Activated T-cell treated with anti-CD3 and anti-CD28 coated beads for 4 hours (primary cell): ENCODE data around the gene CCNY.

ENCODE experiments used
- DNase-seq: peaks from one replicate; pipeline ENCODE4 v3.0.0-alpha.2; 2020

Gene CCNY

DNA sequence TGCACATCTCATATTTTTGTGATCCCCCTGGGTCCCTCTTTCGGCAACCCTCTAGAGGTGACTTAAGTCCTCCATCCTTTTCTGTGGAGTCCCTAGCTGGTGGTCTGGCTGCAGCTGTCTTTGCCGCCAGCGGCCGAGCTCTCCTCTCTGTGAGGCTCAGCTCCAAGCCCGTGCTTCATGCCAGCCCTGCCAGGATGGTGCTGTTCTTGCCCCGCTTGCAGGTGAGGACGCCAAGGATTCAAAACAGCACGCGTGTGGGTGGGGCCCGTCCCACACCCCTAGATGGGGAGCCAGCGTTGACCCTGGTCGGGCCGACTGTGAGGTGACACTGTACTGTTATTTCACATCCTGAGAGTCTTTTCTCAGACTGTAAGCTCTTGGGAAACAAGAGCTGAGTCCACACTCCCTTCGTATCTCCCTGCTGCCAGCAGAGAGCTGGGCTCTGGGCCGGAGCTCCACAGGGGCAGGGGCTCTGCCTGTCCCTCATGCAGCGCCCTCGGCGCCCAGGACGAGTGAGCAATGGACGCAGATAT lies 232.2 kb downstream of the CCNY start:
- no peak for DNase-seq

DNA sequence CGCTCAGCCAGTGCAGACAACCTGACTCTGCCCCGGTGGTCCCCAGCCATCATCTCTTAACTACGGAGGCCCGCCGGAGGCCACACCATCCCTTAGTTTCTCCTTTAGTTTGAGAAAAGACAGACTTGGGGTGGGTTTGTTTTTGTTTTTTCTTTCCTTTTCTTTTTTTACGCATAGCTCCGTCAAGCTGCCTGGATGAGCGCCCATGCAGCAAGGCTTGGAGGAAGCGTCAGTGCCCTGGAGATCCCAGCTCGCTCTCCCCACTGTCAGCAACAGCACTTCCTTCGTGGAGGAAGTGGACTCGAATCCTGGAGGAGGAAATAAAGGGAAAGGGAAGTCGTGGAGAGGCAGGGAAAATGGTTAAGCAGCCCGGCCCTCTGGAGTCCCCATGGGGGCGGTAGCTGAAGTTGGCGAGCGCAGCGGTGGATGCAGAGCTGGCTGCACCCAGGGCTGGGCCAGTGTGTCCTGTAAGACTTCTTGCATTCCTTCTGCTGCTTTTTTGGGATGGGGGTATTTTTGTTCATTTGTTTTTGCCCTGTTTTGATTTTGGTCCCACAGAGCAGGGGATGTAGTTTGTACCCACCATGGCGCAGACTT lies 232.9 kb downstream of the CCNY start:
- no peak for DNase-seq

DNA sequence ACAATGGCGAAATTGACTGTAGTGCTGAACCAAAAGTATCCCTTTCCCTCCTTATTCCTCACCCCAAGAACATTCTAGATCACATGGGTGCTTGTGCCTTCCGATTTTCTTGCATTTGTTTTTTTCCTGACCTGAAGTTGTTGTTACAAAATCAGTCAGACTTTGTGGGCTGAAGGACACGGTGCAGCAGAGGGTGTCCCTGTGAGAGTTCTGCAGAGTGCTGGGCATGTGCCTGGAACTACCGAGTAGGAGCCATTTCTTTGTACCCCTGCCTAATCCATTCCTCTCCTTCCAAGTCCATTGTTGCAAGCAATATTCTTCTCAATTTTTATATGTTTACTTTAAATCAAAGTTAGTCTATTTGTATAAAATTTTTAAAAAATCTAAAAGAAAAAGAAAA lies 233.5 kb downstream of the CCNY start:
- DNase-seq: no peak

DNA sequence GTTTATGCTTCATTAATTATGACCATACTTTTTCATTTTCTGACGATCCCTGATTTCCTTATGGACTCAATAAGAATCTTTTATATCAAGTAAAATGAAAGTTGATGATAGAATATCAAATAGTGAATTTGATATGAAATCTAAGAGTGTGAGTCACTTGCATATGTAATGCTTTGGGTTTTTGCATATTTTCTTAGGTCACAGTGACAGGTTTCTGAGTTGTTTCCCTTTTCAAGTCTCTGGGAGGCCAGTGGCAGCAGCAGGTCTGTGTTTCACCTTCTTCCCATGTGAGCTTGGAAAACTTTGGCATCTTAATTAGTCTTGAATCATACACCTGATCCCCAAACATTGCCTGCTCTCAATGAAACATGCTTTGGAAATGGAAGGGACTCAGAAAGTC lies 234.1 kb downstream of the CCNY start:
- no peak for DNase-seq

DNA sequence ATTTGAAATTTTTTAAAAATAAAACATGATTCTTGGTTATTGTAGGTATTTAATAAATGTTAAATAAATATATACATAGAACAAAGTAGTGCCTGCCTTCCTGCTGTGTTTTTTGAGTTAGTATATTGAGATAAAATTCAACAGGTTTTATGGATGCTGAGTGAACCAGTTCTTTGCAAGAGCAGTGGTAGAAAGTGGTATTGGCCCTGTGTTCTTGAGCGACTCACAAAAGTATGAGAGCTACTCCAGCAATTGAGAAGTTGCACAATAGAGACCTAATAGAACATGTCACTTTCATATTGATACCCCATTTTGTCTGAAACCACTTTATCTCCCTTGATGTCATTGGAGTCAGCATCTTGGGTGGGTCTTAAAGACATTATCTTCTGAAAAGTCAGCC lies 236.3 kb downstream of the CCNY start:
- DNase-seq: no peak

DNA sequence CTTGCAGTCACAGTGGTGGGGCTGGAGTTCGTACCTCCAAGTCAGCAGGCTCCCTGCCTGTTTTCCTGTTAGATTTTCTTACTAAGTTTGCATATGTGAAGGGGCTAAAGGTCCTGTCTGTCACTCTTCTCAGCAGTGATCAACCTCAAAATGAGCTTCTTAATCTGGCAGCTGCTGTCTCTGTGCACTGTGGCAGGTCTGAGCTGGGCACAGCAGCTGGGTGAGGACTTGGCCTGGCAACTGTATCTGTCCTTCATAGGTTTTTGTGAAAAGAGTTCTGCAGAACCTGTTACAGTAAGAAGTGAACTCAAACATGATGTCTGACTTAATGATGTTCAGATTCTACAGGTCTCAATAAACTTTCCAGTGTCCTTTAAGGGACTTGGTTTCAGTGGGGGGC lies 237.5 kb downstream of the CCNY start:
- no peak for DNase-seq

DNA sequence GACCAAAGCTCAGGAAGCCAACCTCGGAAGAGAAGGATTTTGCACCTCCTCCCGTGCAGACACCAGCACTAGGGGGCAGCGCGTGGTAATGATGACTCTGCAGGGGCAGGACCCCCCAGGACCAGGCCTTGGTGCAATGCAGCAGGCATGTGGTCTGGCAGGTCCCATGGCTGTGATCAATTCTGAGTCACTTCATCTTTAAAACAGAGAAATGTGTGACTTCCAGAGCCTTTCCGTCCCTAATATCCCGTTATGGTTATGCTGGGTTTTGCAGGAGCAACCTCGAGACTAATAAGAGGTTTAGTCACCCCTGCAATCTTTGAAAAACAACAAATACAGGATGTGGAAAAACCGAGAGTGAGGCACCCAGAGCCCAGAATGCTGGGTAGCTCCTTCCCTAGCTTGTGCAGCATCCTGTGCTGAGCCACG lies 238.6 kb downstream of the CCNY start:
- no peak for DNase-seq

DNA sequence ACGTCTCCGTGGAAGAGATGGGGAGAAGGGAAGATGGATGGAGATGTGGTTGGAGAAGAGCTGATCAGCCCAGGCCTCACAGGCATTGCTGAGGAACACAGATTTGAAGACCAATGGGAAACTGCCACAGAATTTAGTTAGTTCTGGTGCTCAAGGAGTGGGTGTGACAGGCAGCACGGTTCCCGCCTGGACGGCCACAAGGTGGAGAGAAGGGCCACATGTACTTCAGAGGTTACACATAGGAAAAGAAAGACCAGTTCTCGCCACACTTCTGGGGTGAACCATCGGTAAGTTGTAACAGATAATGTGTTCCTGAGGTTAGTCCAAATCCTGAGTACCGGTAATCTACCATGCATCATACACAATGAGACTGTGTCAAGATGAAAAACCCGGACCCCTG lies 239.3 kb downstream of the CCNY start:
- DNase-seq: no peak

DNA sequence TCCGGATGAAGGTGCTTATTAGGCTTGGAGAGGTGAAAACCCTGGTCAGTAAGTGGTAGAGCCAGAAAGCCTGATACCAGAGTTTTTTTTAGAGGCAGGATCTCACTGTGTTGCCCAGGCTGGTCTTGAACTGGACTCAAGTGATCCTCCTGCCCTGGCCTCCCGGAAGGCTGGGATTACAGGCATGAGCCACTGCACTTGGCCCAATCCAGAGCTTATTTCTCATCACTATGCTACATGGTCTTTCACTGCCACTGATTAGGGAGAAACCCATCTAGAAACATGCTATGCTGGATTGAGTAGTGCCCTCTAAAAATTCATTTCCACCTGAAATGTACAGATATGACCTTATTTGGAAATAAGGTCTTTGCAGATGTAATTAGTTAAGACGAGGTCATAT lies 240.4 kb downstream of the CCNY start:
- DNase-seq: no peak

DNA sequence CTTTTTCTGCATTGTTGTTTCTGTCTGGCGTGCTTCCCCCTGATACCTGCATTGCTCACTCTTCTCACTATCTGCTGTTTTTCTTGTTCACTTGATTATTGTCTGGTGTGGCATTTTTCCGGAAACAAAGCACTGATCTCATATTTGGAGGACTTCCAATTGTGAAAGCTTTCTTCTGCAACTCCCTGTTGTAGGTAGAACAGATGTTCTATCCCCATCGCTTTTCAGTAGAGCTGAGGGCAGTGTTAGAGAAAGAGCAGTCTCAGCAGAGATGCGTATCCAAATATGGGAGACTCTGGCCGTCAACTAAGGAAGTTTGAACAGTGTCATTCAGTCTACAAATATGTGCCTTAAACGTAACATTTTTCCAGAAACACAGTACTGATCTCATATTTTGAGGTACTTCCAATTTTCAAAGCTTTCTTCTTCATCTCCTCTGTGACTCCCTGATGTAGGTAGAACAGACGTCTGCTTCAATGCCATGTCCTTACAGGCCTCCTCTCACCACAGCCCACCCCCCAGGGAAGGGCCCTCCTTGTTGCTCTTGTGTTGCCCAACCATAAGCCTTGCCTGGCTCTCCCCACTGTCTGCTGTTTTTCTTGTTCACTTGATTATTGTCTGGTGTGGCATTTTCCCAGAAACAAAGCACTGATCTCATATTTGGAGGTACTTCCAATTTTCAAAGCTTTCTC lies 241.8 kb downstream of the CCNY start:
- DNase-seq: no peak

DNA sequence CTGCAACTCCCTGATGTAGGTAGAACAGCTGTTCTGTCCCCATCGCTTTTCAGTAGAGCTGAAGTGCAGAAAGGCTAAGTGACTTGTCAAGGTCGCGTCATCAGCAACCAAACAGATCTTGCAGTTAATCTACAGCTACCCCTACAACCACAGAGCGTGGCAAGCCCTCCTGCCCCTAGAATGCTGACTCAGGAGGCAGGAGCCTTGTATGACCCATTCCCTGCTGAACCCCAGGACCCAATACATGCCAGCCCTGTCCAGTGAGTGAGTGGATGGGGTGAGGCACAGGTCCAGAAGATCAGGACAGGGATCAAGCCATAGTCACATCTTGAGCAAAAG lies 242.3 kb downstream of the CCNY start:
- DNase-seq: no peak

DNA sequence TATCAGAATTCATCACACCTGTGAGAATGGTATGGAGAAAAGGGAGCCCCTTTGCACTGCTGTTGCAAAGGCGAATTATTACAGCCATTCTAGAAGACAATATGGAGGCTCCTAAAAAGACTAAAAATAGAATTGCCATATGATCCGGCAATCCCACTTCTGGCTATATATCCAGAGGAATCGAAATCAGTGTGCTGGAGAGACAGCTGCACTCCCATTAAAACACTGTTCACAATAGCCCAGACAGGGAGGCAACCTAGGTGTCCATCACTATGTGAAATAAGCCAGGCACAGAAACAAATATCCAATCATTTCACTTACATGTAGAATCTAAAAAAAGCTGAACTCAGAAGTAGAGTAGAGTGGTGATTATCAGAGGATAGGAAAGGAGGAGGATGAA lies 242.8 kb downstream of the CCNY start:
- no peak for DNase-seq

DNA sequence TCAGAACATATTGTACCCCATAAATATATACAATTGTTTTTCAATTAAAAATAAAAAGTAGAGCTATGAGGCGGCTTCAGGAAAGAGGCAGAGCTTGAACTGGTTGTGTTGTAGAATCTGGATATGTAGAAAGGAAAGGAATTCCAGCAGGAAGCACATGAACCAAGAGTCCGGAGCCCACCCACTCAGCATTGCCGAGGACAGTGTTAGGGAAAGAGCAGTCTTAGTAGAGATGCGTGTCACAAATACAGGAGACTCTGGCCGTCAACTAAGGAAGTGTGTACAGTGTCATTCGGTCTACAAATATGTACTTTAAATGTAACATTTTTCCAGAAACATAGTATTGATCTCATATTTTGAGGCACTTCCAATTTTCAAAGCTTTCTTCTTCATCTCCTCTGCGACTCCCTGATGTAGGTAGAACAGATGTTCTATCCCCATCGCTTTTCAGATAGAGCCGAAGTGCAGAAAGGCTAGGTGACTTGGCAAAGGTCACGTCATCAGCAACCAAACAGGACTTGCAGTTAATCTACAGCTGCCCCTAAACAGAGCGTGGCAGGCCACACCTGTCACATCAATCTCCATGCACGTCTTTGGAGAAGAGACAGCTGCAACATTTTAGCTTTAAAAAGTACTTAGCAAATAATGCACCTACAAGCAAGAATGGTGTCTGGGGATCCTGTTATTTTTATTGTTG lies 243.6 kb downstream of the CCNY start:
- DNase-seq: no peak

DNA sequence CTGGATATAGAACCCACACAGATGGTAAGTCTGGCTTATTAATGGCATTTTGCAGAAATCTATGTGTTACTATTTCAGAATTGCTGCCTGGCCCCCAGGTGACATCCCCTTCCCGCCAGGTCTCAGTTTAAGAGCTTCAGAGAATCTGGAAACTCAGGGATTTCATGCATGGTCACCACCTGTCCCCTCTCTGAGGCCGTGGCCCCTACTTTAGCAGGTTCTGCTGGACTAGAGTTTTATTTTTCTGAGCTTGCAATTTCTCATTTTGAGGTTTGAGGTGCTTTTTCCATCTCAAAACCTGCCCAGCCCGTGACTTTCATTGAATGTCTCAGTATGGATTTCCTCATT lies 244.1 kb downstream of the CCNY start:
- no peak for DNase-seq

DNA sequence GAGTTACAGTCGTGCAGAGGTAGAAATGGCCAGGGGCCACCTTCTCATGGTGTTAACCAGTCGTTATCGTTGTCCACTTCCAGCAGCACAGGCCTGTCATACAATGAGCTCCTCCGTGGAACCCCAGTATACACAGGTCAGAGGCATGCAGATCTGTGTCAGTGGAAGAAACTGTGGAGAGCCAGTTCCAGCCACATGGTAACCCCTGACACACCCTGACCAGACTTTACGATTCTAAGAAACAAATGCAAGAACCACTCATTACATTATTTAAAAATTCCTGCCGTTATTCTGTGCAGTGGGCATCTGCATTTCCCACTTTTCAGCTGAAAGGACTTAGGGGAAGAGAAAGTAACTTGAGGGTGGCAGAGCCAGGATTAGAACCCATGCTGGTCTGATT lies 245.3 kb downstream of the CCNY start:
- DNase-seq: no peak

DNA sequence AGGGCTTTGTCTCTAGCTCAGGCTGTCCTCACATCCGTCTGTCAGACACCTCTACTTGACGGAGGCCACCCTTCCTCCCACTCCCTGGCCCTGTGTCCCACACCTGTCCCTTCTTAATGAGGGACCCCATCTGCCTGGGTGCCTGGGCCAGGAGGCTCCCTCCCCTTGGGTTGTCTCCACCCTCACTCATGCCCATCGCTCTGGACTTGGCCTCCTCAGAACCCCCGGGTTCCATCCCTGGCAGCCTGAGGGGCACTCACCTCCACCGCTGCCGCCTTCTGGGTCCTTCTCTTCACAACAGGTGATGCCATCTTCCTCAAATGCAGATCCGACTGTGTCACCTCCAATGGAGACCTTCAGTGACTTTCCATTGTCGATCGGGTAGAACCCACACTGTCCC lies 248.6 kb downstream of the CCNY start:
- DNase-seq: no peak

DNA sequence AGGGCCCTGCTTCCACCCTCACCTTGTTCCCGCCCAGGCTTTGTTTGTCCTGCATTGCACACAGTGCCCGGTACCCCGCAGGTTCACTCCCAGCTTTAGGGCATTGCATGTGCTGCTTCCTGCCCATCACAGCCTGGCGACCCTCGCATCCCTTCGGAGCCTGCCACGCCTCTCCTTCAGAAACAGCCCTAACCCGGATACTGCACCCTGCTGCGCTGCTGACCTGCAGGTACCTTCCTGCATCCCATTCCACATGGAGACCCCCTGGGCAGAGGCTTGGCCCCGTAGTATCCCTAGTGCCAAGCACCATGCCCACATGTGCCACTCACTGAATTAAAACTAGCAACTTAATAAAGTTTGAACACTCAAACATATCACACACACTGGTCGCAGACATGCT lies 249.0 kb downstream of the CCNY start:
- DNase-seq: no peak

DNA sequence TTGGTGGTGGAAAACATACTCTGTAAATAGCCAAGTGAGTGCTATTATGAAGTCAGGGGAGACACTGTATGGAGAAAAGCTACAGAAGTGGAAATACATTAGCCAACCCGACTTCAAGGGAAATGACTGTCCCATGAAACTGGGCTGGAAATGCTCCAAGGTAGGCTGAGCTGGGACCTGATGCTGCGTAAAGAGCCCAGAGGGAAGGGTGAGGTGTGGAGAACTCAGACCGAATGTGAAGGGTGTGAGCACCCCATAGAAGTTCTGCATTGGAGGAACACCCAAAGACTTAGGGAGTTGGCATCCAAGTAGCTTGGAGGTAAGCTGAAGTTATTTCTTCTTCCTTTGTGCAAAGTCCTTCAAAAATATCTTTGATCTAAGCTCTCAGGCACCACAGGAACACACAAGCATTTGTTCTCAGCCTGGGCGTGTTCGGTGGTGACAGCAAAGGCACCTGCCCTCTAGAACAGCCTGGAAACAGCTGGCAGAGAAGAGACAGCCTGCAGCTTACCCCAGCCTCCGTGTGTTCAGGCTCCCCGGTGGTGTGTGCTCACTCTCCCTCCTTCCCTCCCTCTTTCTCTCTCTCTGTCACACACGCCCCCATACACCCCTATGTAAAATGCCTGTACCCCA lies 249.7 kb downstream of the CCNY start:
- DNase-seq: no peak

DNA sequence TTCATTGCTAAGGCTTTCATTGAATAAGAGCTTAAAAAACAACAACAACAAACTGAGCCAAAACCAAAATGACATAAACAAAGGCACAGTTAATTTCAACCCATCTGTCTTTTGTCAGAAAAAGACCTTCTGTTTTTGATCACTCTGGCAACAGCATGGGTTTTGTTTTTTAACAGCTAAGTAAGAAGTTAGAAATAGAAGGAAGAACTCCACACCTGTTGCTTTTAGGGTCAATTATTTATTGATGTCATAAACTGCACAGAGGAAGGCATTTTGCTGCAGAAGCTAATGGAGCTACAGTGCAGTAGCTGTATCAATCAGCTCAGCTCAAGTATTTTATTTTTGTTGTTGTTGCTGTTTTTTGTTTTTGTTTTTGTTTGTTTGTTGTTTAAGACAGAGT lies 252.5 kb downstream of the CCNY start:
- no peak for DNase-seq

DNA sequence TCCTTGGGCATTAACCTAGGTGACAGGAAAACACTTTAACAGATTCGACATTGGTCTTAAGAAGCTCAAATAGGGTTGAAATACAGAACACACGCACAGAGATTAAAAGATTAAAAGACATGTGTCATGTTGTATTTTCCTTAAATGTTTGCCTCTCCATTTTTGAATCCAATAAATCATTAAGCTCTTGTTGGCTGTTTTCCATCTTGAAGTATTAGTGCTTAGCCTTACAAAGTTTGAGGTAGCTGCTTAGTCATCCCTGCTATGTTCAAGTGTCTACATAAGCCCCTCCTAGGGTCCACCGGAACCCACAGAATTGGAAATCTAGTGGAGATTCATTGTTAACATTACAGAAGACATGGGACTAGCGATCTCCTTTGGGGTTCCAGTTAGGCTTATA lies 256.1 kb downstream of the CCNY start:
- no peak for DNase-seq

DNA sequence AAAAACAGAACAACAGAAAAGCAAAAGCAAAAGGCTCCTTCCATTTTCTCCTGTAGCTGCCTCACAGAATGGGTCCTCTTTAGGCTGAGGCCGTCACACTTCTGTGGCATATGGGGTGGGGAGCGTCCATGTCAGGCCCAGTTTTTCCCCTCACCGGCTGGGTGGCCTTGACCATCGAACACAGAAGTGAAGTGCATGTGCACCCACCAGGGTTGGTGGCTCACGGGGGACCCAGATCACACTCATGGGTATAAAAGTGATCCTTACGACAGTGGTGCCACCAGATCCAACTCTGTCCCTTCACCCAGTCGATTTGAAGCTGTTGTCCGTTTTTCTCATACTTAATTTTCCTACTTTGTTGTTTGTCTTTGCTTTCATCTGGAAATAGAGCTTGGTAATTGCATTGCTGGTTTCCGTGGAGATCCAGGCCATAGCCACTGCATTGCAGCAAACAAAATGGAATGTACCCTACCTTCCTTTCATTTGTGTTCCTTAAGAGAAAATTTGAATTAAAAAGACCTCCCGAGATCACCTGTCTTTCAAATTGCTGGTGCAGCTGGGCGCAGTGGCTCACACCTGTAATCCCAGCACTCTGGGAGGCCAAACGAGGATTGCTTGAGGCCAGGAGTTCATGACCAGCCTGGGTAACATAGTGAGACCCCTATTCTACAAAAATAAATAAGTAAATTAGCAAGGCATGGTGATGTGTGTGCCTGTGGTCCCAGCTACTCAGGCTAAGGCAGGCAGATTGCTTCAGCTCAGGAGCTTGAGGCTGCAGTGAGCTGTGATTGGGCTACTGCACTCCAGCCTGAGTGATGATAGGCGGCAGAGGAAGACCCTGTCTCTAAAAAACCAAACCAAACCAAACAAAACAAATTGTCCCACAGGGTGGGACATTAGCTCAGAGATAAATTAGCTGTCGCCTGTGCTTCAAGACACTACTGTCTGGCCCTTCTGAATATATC lies 258.1 kb downstream of the CCNY start:
- no peak for DNase-seq

DNA sequence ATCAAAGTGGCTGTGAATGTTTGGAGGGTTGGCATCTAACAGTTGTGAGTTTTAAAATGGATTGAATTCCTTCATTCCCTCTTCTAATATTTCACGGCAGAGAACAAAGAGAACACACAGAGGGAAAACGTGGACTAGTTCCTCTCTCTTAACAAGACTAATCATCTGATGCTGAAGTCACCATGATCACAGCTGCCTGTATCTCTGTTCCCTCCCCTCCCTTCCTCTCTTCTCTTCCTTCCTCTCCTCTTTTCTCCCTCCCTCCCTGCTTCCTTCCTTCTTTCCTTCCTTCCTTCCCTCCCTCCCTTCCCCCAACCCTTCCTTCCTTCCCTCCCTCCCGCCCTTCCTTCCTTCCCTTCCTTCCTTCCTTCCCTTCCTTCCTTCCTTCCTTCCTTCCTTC lies 258.8 kb downstream of the CCNY start:
- DNase-seq: no peak

DNA sequence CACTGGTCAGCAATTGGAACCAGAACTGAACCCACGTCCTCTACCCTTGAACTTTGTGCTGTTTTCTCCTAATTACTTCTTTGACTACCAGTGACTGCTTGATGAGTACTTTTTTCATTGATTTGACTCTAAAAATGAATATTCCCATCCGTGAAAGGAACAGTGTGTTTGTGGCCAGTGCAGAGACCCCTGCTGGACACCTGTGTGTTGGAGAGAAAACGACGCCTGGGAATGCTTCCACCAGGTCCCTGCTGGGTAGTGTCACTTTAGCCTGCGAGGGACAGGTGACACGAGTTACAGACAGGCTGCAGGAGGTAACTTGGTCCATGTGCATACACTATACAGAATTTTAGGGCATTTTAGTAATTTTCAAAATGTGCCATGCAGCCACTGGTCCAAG lies 262.1 kb downstream of the CCNY start:
- no peak for DNase-seq
